RWPE1 (cell line): ENCODE data around the gene DACT3.

Experiments used
- CTCF ChIA-PET: fragments of 350-600 bp; sonication (Branson Sonifier 250); formaldehyde crosslinking; extraction: SDS; loops from one replicate; lab custom pipeline; 2021; lab: Yijun Ruan, JAX
- POLR2A ChIA-PET: fragments of 400-600 bp; formaldehyde crosslinking; extraction: SDS; loops from one replicate; lab custom pipeline; 2020; ENCODE audit warnings: antibody characterized with exemption; ENCODE audit not compliant: low non-redundant PET; lab: Yijun Ruan, JAX
- DNase-seq: peaks from one replicate; pipeline ENCODE4 v3.0.0; 2012; ENCODE audit warnings: low spot score
- H3K27ac ChIP-seq: fragments of 450-650 bp; 2 replicates; pipeline ENCODE4 v1.5.1; 2017
- CTCF ChIP-seq: fragments of 450-650 bp; conservative IDR thresholded peaks from 2 replicates; pipeline ENCODE4 v1.5.1; 2017; ENCODE audit warnings: low read depth, mild to moderate bottlenecking

The DACT3 gene

GRCh38 chr19:46661020-46661731 is at the start of gene DACT3:
Gene DACT3, minus strand, starts transcription at chr19:46661182. Its CDS starts 118 bp downstream, at chr19:46661064.
- POLR2A ChIA-PET = interaction anchor here (0.7 kb wide), 1 partner anchor 30 kb away, joined by 3 read pairs; no protein-coding TSS in a partner anchor
- DNase-seq = peak; percentile 99
- CTCF ChIA-PET = interaction anchor here (0.7 to 2.0 kb wide), 11 partner anchors 10 to 205 kb away, joined by 3 to 45 read pairs (median 7); partner anchors contain the start of gene GNG8
- no peak for TF ChIP-seq CTCF
- H3K27ac ChIP-seq = peak within 1 kb of the TSS; percentile 13

- H3K27ac ChIP-seq = peak overlapping the region; percentile 38
- DNase-seq = no peak
- ChIA-PET CTCF (no interaction called here), POLR2A (no interaction called here)
- no peak for TF ChIP-seq CTCF
These were observed 49.7 kb upstream of the DACT3 start for GRCh38 chr19:46710687-46711086.

GRCh38 chr19:46704379-46705076 is 43.5 kb upstream of the DACT3 start:
- TF ChIP-seq CTCF = peak; percentile 85
- ChIA-PET CTCF (interaction anchor here (0.5 to 1.9 kb wide), 17 partner anchors 8 to 1568 kb away, joined by 3 to 11 read pairs (median 4); partner anchors contain the start of genes CALM3, DACT3 and PTGIR), POLR2A (no interaction called here)
- H3K27ac ChIP-seq = no peak overlapping the region
- peak; percentile 33 for DNase-seq

- no peak for TF ChIP-seq CTCF
- POLR2A ChIA-PET = no interaction called here
- H3K27ac ChIP-seq = no peak overlapping the region
- DNase-seq = no peak
- CTCF ChIA-PET = no interaction called here
These were observed 39.7 kb upstream of the DACT3 start for GRCh38 chr19:46700704-46701103.

- TF ChIP-seq CTCF = no peak
- peak overlapping the region; percentile 49 for H3K27ac ChIP-seq
- no peak for DNase-seq
- CTCF ChIA-PET = no interaction called here
- POLR2A ChIA-PET = no interaction called here
These were observed 37.7 kb upstream of the DACT3 start for GRCh38 chr19:46698395-46699321.
